Tibial nerve (tissue), 4 donors: Measurements from ENCODE around the gene RSAD1.

Experiments used
- CTCF ChIP-seq, 5 experiments: fragments of 200-600 bp in 3 of 5; fragments of 450-650 bp in 2 of 5; sonication (generic) in 3 of 5; IDR thresholded peaks; one replicate each; pipeline ENCODE4 v1.5.1; 2016 to 2019; ENCODE audit warnings: antibody characterized with exemption in 5 of 5, mild to moderate bottlenecking in 3 of 5, moderate library complexity in 2 of 5
- EP300 ChIP-seq, 2 donors: sonication (generic); formaldehyde crosslinking; IDR thresholded peaks; one replicate each; pipeline ENCODE4 v1.6.1; 2017; ENCODE audit warnings: antibody characterized with exemption in 2 of 2, mild to moderate bottlenecking in 1 of 2
- POLR2A ChIP-seq, 2 donors: fragments of 450-650 bp; IDR thresholded peaks; one replicate each; pipeline ENCODE4 v1.6.1; 2017; ENCODE audit warnings: antibody characterized with exemption in 2 of 2, mild to moderate bottlenecking in 2 of 2, moderate library complexity in 2 of 2

- TF ChIP-seq CTCF (IDR thresholded peaks at IDR 0.05) = no peak
- no peak for TF ChIP-seq POLR2A (IDR thresholded peaks at IDR 0.05)
- TF ChIP-seq EP300 (IDR thresholded peaks at IDR 0.05) = no peak
Measured at GRCh38 chr17:50465635-50466034, 13.0 kb upstream of the RSAD1 start.
